Testis (tissue), 3 donors: Measurements from ENCODE around the gene TTLL5. TPM values are rescaled to one million over a fixed set of nuclear protein-coding genes. Genes with fewer than 3 reads are reported as not detected.
"Not testable (repeated sequence)": the region's sequence is repeated elsewhere in the genome, so short reads cannot be mapped to it uniquely, and the experiment has no call there.

Source experiments
- DNase-seq: peaks from one replicate; pipeline ENCODE4 v3.0.0-alpha.2; 2019
- H3K27ac ChIP-seq, 2 donors: fragments of 200-600 bp; sonication (generic); one replicate each; pipeline ENCODE4 v1.5.1; 2019
- H3K27me3 ChIP-seq: fragments of 200-600 bp; sonication (generic); one replicate; pipeline ENCODE4 v1.5.1; 2019
- H3K36me3 ChIP-seq: fragments of 200-600 bp; sonication (generic); one replicate; pipeline ENCODE4 v1.5.1; 2017; ENCODE audit warnings: low read depth; ENCODE audit errors: missing control alignments
- H3K4me1 ChIP-seq: fragments of 200-600 bp; sonication (generic); one replicate; pipeline ENCODE4 v1.5.1; 2019
- H3K4me3 ChIP-seq, 2 donors: fragments of 200-600 bp; sonication (generic); one replicate each; pipeline ENCODE4 v1.5.1; 2017 to 2019
- H3K9me3 ChIP-seq: fragments of 200-600 bp; sonication (generic); one replicate; pipeline ENCODE4 v1.5.1; 2017
- POLR2A ChIP-seq: fragments of 450-650 bp; IDR thresholded peaks from one replicate; pipeline ENCODE4 v1.6.1; 2017; ENCODE audit warnings: antibody characterized with exemption, mild to moderate bottlenecking, moderate library complexity
- WGBS, 2 donors: methylation state at CpG; one replicate each; pipeline ENCODE4 v1.1.5; 2018; 5-methylcytosine and 5-hydroxymethylcytosine counted together
- intact Hi-C: fragments of 100-400 bp; cut with DNase I; formaldehyde crosslinking; loops from one replicate; pipeline ENCODE4 v1.15.1; 2023; ENCODE audit warnings: low total_unique reads
- polyA plus RNA-seq: library from polyadenylated mRNA; stranded (reverse); fragments of 350-450 nt; fragmentation: Illumina TruSeq; extraction: RNeasy Lipid Tissue Mini Kit (QIAGEN cat#74804); gene quantifications from one replicate; pipeline ENCODE4 v1.2.3, GENCODE V29; 2014; ENCODE audit warnings: low read depth, low replicate concordance; ENCODE audit not compliant: insufficient read depth
- total RNA-seq, 2 donors: library from RNA; depleted of rRNA; stranded (reverse); fragments of >200 nt; gene quantifications; one replicate each; pipeline ENCODE4 v1.2.3, GENCODE V29; 2016
- TF ChIP-seq, protein P1 (sequence below), 3 experiments: fragments of 450-650 bp in 2 of 3; fragments of 200-600 bp in 1 of 3; sonication (generic) in 1 of 3; IDR thresholded peaks; one replicate each; pipeline ENCODE4 v1.5.1; 2016 to 2019; ENCODE audit warnings: antibody characterized with exemption in 3 of 3, mild to moderate bottlenecking in 2 of 3, moderate library complexity in 1 of 3

TTLL5 gene
- total and polyA plus RNA-seq, 3 donors from 2014 or later = 112 to 318 (median 155) TPM

GRCh38 chr14:75685910-75686309 lies 24.9 kb downstream of the TTLL5 start:
- 95 to 96% methylated on average over 2 of the region's 2 CpGs for WGBS, 2 donors
- intact Hi-C loops = no loop called here
- DNase-seq = no peak
- TF ChIP-seq POLR2A = no peak
- H3K36me3 ChIP-seq = no peaks in the 10 kb centered on the region
- H3K27me3 ChIP-seq = no peaks in the 10 kb centered on the region
- no peaks in the 10 kb centered on the region for H3K4me1 ChIP-seq
- H3K4me3 ChIP-seq = no peak overlapping the region
- H3K27ac ChIP-seq = no peak overlapping the region
- H3K9me3 ChIP-seq = no peaks in the 10 kb centered on the region

DNA sequence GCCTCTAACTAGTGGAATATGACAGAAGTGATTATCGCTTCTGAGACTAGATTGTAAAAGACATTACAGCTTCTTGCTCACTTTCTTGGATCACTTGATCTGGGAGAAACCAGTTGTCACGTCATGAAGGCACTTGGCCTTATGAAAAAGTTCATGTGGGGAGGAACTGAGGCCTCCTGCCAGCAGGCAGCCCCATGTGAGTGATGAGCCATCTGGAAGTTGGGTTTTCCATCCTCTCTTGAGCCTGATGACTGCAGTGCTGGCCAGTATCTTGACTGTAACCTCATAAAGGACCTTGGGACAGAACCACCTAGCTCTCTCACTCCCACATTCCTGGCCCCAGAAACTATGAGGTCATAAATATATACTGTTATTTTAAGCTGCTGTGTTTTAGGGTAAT lies 28.0 kb downstream of the TTLL5 start:
- Histone ChIP-seq H3K4me1 (no peaks in the 10 kb centered on the region), H3K27me3 (no peaks in the 10 kb centered on the region), H3K27ac (no peak overlapping the region), H3K36me3 (no peaks in the 10 kb centered on the region), H3K9me3 (no peaks in the 10 kb centered on the region), H3K4me3 (no peak overlapping the region)
- TF ChIP-seq, protein P1, sequence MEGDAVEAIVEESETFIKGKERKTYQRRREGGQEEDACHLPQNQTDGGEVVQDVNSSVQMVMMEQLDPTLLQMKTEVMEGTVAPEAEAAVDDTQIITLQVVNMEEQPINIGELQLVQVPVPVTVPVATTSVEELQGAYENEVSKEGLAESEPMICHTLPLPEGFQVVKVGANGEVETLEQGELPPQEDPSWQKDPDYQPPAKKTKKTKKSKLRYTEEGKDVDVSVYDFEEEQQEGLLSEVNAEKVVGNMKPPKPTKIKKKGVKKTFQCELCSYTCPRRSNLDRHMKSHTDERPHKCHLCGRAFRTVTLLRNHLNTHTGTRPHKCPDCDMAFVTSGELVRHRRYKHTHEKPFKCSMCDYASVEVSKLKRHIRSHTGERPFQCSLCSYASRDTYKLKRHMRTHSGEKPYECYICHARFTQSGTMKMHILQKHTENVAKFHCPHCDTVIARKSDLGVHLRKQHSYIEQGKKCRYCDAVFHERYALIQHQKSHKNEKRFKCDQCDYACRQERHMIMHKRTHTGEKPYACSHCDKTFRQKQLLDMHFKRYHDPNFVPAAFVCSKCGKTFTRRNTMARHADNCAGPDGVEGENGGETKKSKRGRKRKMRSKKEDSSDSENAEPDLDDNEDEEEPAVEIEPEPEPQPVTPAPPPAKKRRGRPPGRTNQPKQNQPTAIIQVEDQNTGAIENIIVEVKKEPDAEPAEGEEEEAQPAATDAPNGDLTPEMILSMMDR (IDR thresholded peaks at IDR 0.05) = no peak
- TF ChIP-seq POLR2A = no peak
- WGBS, 2 donors = 72 to 77% methylated on average over 2 of the region's 2 CpGs
- DNase-seq = no peak
- intact Hi-C loops = no loop called here

- Histone ChIP-seq H3K9me3 (no peaks in the 10 kb centered on the region), H3K36me3 (no peaks in the 10 kb centered on the region), H3K27ac (no peak overlapping the region), H3K27me3 (no peaks in the 10 kb centered on the region), H3K4me1 (no peaks in the 10 kb centered on the region), H3K4me3 (no peak overlapping the region)
- intact Hi-C loops = no loop called here
- no peak for DNase-seq
- WGBS, 2 donors = 63 to 74% methylated on average over 7 of the region's 7 CpGs
- TF ChIP-seq POLR2A = no peak
- TF ChIP-seq, protein P1 (IDR thresholded peaks at IDR 0.05) = no peak
Observed at GRCh38 chr14:75690010-75690409, 29.0 kb downstream of the TTLL5 start.

GRCh38 chr14:75695025-75695424 lies 34.0 kb downstream of the TTLL5 start:
- DNase-seq, H3K27me3 ChIP-seq, H3K9me3 ChIP-seq, H3K4me1 ChIP-seq, intact Hi-C loops, H3K4me3 ChIP-seq, H3K27ac ChIP-seq, H3K36me3 ChIP-seq: not testable (repeated sequence)
- WGBS, 2 donors = 83 to 99% methylated on average over 6 of the region's 6 CpGs

- Histone ChIP-seq H3K4me3 (no peak overlapping the region), H3K36me3 (peaks cover 3% of the 10 kb centered on the region), H3K27ac (no peak overlapping the region), H3K27me3 (no peaks in the 10 kb centered on the region), H3K9me3 (no peaks in the 10 kb centered on the region), H3K4me1 (peaks cover 8% of the 10 kb centered on the region)
- intact Hi-C loops = no loop called here
- TF ChIP-seq POLR2A = no peak
- TF ChIP-seq, protein P1 (IDR thresholded peaks at IDR 0.05) = no peak
- DNase-seq = peak; percentile 33
- 65 to 87% methylated on average over 1 of the region's 1 CpG for WGBS, 2 donors
Observed at GRCh38 chr14:75697386-75697785, 36.3 kb downstream of the TTLL5 start.

DNA sequence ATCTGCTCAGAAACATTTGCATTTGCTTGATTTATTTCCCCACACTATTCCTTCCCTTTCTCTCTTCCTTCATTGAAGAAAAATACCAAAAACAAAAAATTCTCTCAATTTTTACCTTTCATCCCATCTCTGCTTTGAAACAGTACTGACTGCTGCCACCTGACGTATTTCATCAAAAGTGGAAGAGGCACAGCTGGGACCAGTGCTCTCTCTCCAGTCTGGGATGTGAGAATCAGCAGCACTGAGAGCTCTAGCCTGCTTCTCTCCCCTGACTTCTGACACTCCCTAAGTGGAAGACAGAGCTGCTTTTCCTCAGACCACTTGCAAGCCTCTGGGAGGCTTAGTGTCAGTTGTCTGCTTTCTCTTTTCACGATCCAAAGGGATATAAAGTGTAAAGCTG lies 36.9 kb downstream of the TTLL5 start:
- no peak for DNase-seq
- Histone ChIP-seq H3K9me3 (no peaks in the 10 kb centered on the region), H3K27ac (no peak overlapping the region), H3K27me3 (no peaks in the 10 kb centered on the region), H3K36me3 (peaks cover 3% of the 10 kb centered on the region), H3K4me3 (no peak overlapping the region), H3K4me1 (peaks cover 8% of the 10 kb centered on the region)
- TF ChIP-seq, protein P1 (IDR thresholded peaks at IDR 0.05) = no peak
- no peak for TF ChIP-seq POLR2A
- 66 to 72% methylated on average over 2 of the region's 2 CpGs for WGBS, 2 donors
- intact Hi-C loops = no loop called here
